Uterus (tissue), 2 donors: ENCODE data around the gene TEX51.

ENCODE experiments used
- POLR2A ChIP-seq, 2 donors: fragments of 450-650 bp; IDR thresholded peaks; one replicate each; pipeline ENCODE4 v1.6.1; 2016; ENCODE audit warnings: antibody characterized with exemption in 2 of 2, mild to moderate bottlenecking in 1 of 2, moderate library complexity in 1 of 2
- TF ChIP-seq, protein P1 (sequence below), 4 experiments: fragments of 200-600 bp in 2 of 4; fragments of 450-650 bp in 2 of 4; sonication (generic) in 2 of 4; IDR thresholded peaks; one replicate each; pipeline ENCODE4 v1.5.1; 2016 to 2019; ENCODE audit warnings: antibody characterized with exemption in 4 of 4, mild to moderate bottlenecking in 2 of 4, moderate library complexity in 1 of 4

DNA sequence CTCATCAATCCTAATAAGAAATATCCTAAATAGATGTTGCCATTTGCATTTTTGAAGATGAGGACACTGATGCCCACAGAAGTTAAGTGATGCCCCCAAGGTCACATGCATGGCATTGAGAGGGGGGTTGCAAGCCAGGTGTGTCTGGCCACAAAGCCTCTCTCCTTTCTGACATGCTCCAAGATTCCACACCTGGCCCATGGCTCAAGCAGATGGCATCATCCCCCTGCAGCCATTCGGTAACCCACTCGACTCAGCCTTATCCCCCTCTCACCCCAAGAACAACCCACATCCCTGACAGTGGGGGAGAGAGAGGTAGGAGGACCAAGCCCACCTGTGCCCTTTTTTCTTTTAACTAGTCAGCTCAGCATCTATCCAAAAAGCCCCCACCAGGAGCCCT is 16.5 kb upstream of the TEX51 start:
- TF ChIP-seq, protein P1, sequence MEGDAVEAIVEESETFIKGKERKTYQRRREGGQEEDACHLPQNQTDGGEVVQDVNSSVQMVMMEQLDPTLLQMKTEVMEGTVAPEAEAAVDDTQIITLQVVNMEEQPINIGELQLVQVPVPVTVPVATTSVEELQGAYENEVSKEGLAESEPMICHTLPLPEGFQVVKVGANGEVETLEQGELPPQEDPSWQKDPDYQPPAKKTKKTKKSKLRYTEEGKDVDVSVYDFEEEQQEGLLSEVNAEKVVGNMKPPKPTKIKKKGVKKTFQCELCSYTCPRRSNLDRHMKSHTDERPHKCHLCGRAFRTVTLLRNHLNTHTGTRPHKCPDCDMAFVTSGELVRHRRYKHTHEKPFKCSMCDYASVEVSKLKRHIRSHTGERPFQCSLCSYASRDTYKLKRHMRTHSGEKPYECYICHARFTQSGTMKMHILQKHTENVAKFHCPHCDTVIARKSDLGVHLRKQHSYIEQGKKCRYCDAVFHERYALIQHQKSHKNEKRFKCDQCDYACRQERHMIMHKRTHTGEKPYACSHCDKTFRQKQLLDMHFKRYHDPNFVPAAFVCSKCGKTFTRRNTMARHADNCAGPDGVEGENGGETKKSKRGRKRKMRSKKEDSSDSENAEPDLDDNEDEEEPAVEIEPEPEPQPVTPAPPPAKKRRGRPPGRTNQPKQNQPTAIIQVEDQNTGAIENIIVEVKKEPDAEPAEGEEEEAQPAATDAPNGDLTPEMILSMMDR (IDR thresholded peaks at IDR 0.05), result no peak
- no peak for TF ChIP-seq POLR2A (IDR thresholded peaks at IDR 0.05)
